ENCODE results near the gene ZNF273. TPM values are rescaled to one million over a fixed set of nuclear protein-coding genes. Genes with fewer than 3 reads are reported as not detected.
A peak's percentile ranks its signal among the peaks of the same experiment; 100 is the strongest.
"Not testable (repeated sequence)": the region's sequence is repeated elsewhere in the genome, so short reads cannot be mapped to it uniquely, and the experiment has no call there.

Gene ZNF273
- total RNA-seq, 1 donor from 2014 or later = 2.6 TPM

DNA sequence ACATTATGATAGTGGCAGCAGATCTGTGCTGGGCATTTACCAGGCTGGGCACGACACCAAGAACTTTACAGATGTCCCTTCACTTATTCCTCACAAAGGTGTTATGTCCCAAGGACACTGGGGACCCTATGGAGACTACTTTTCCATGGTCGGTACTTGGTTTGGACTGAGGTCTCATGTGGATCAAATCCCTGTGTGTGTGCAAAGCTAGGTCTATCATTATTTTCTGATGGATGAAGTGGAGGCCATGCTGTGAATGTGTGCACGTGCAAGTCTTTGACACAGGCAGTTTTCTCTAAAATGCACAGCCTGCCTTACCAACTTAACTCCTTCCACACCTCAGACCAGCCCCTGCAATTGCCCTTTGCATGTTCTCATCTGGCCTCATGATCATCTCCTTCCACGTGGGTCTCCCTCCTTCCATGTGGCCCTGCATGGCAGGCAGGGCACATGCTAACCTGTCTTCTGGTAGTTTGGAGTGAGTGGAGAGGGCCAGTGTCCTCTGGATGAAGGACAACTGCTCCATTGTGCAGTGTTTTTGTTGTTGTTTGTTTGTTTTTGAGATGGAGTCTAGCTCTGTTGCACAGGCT lies 16.0 kb upstream of the ZNF273 start:
- TF ChIP-seq CTCF (IDR thresholded peaks at IDR 0.05; ENCODE audit: insufficient read depth, low read length, severe bottlenecking) = no peak
- peaks cover 4% of the 10 kb centered on the region for H3K27me3 ChIP-seq (ENCODE audit: control insufficient read depth, insufficient read depth, low read length)
- no peaks in the 10 kb centered on the region for H3K36me3 ChIP-seq (ENCODE audit: control insufficient read depth, insufficient read depth, low read length)
- H3K4me3 ChIP-seq (ENCODE audit: low read depth, low read length) = no peak overlapping the region
- no peak for FAIRE-seq
- DNase-seq (ENCODE audit: low read depth) = no peak

- Histone ChIP-seq H3K36me3 (ENCODE audit: control insufficient read depth, insufficient read depth, low read length) (no peaks in the 10 kb centered on the region), H3K4me3 (ENCODE audit: low read depth, low read length) (peak overlapping the region; percentile 34), H3K27me3 (ENCODE audit: control insufficient read depth, insufficient read depth, low read length) (peaks cover 4% of the 10 kb centered on the region)
- no peak for FAIRE-seq
- peak; percentile 58 for TF ChIP-seq CTCF (IDR thresholded peaks at IDR 0.05; ENCODE audit: insufficient read depth, low read length, severe bottlenecking)
- no peak for DNase-seq (ENCODE audit: low read depth)
Measured at GRCh38 chr7:64887756-64888508, 15.1 kb upstream of the ZNF273 start.

GRCh38 chr7:64888561-64888900 lies 14.5 kb upstream of the ZNF273 start:
- Histone ChIP-seq H3K27me3 (ENCODE audit: control insufficient read depth, insufficient read depth, low read length) (peaks cover 4% of the 10 kb centered on the region), H3K36me3 (ENCODE audit: control insufficient read depth, insufficient read depth, low read length) (no peaks in the 10 kb centered on the region), H3K4me3 (ENCODE audit: low read depth, low read length) (peak overlapping the region; percentile 34)
- FAIRE-seq (no peak), DNase-seq (ENCODE audit: low read depth) (no peak)
- TF ChIP-seq CTCF (IDR thresholded peaks at IDR 0.05; ENCODE audit: insufficient read depth, low read length, severe bottlenecking) = no peak

DNA sequence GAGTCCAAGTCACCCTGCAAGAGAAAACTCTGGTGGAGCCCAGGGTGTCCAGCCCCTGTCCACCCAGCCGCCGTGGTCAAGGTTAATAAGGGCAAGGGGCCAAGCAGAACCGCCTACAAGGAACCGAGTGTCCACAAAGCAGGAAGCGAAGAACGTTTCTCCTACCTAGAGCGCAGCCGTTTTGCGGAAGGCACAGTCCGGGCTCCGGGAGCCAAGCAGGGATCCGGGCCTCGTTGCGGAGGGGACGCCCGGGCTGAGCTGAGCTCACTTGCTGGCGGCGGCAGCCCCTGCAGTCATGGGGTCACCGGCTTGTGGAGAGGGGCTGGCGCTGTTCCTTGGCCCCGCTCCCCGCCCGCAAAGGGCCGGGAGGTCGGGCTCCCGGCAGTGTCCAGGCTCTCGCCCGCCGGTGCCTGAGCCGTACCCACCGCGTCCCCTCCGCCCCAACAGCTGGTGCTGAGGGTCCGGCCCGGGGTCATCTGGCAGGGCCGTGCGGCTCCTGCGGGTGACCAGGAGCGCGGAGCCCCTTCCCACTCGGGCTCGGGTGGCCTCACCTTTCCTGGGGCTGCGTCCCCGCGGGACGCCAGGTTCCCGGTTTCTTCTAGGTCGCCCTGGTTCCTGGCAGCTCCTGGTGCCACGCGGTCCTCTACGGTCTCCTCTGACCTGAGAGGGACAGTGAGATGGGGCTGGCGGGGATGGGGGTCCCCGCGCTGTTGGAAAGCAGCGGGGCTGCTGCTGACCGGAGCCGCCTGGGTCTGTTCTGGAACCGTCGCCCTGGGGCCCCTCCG lies 14.0 kb upstream of the ZNF273 start:
- Histone ChIP-seq H3K27me3 (ENCODE audit: control insufficient read depth, insufficient read depth, low read length) (peaks cover 4% of the 10 kb centered on the region), H3K4me3 (ENCODE audit: low read depth, low read length) (peak overlapping the region; percentile 34), H3K36me3 (ENCODE audit: control insufficient read depth, insufficient read depth, low read length) (no peaks in the 10 kb centered on the region)
- DNase-seq (ENCODE audit: low read depth) (no peak), FAIRE-seq (no peak)
- no peak for TF ChIP-seq CTCF (IDR thresholded peaks at IDR 0.05; ENCODE audit: insufficient read depth, low read length, severe bottlenecking)

- Histone ChIP-seq H3K27me3 (ENCODE audit: control insufficient read depth, insufficient read depth, low read length) (peaks cover 4% of the 10 kb centered on the region), H3K4me3 (ENCODE audit: low read depth, low read length) (no peak overlapping the region), H3K36me3 (ENCODE audit: control insufficient read depth, insufficient read depth, low read length) (no peaks in the 10 kb centered on the region)
- no peak for TF ChIP-seq CTCF (IDR thresholded peaks at IDR 0.05; ENCODE audit: insufficient read depth, low read length, severe bottlenecking)
- DNase-seq (ENCODE audit: low read depth) = no peak
- no peak for FAIRE-seq
Measured at GRCh38 chr7:64889686-64890162, 13.3 kb upstream of the ZNF273 start.

- H3K4me3 ChIP-seq (ENCODE audit: low read depth, low read length); H3K36me3 ChIP-seq (ENCODE audit: control insufficient read depth, insufficient read depth, low read length); DNase-seq (ENCODE audit: low read depth); H3K27me3 ChIP-seq (ENCODE audit: control insufficient read depth, insufficient read depth, low read length): not testable (repeated sequence)
- peak; percentile 84 for FAIRE-seq
Measured at GRCh38 chr7:64890273-64890672, 12.8 kb upstream of the ZNF273 start.
